ENCODE measurements around the gene AKT1. TPM values are rescaled to one million over a fixed set of nuclear protein-coding genes. Genes with fewer than 3 reads are reported as not detected.

AKT1 gene
- total RNA-seq, 4 donors from 2014 or later: 134 to 283 (median 143) TPM

- TF ChIP-seq POLR2AphosphoS5 (IDR thresholded peaks at IDR 0.05): no peak
- no peak for TF ChIP-seq POLR2A (IDR thresholded peaks at IDR 0.05)
- no peak for TF ChIP-seq EP300 (IDR thresholded peaks at IDR 0.05)
- TF ChIP-seq CTCF (IDR thresholded peaks at IDR 0.05): no peak
- no peak for ATAC-seq
- WGBS, 2 donors (ENCODE audit: low coverage in 1 of 2): 40 to 66% methylated on average over 1 to 7 of the region's 34 CpGs
- Histone ChIP-seq H3K4me3 (no peak overlapping the region), H3K27ac (no peak overlapping the region), H3K9me3 (no peaks in the 10 kb centered on the region), H3K27me3 (no peaks in the 10 kb centered on the region), H3K4me1 (peaks cover 0 to 13% (median 8%) of the 10 kb centered on the region in 3 donors), H3K36me3 (peaks cover 0 to 76% of the 10 kb centered on the region in 2 donors)
These were observed 23.4 kb downstream of the AKT1 start for GRCh38 chr14:104771918-104772706.

- Histone ChIP-seq H3K9me3 (no peaks in the 10 kb centered on the region), H3K27ac (no peak overlapping the region), H3K4me3 (no peak overlapping the region), H3K4me1 (peaks cover 0 to 13% (median 8%) of the 10 kb centered on the region in 3 donors), H3K36me3 (peaks cover 0 to 69% of the 10 kb centered on the region in 2 donors), H3K27me3 (no peaks in the 10 kb centered on the region)
- 100% methylated on average over 1 of the region's 4 CpGs; no CpG with 5 or more reads in 1 of the 2 donors for WGBS, 2 donors (ENCODE audit: low coverage in 1 of 2)
- TF ChIP-seq CTCF (IDR thresholded peaks at IDR 0.05) (no peak), EP300 (IDR thresholded peaks at IDR 0.05) (no peak)
- no peak for ATAC-seq
These were observed 24.2 kb downstream of the AKT1 start for GRCh38 chr14:104771374-104771773.

- H3K36me3 ChIP-seq: peaks cover 0 to 64% of the 10 kb centered on the region in 2 donors
These were observed 24.7 kb downstream of the AKT1 start for GRCh38 chr14:104770851-104771272.

GRCh38 chr14:104770072-104770579, 25.4 kb downstream of the AKT1 start:
- Histone ChIP-seq H3K4me1 (peaks cover 0 to 13% (median 8%) of the 10 kb centered on the region in 3 donors), H3K36me3 (peaks cover 0 to 56% of the 10 kb centered on the region in 2 donors), H3K27me3 (no peaks in the 10 kb centered on the region), H3K27ac (no peak overlapping the region), H3K9me3 (no peaks in the 10 kb centered on the region), H3K4me3 (no peak overlapping the region)
- 91% methylated on average over 4 of the region's 24 CpGs; no CpG with 5 or more reads in 1 of the 2 donors for WGBS, 2 donors (ENCODE audit: low coverage in 1 of 2)
- TF ChIP-seq POLR2AphosphoS5 (IDR thresholded peaks at IDR 0.05) (no peak), POLR2A (IDR thresholded peaks at IDR 0.05) (no peak), CTCF (IDR thresholded peaks at IDR 0.05) (no peak), EP300 (IDR thresholded peaks at IDR 0.05) (no peak)
- no peak for ATAC-seq

More at GRCh38 chr14:104770851-104771272, 24.7 kb downstream of the AKT1 start:
- peak in 3 of 4 experiments; percentile 14 to 32 (median 26) for TF ChIP-seq CTCF (IDR thresholded peaks at IDR 0.05)
- no peak for TF ChIP-seq EP300 (IDR thresholded peaks at IDR 0.05)
- no peaks in the 10 kb centered on the region for H3K9me3 ChIP-seq
- H3K4me1 ChIP-seq: peaks cover 0 to 13% (median 8%) of the 10 kb centered on the region in 3 donors
- 80% methylated on average over 2 of the region's 5 CpGs; no CpG with 5 or more reads in 1 of the 2 donors for WGBS, 2 donors (ENCODE audit: low coverage in 1 of 2)
- ATAC-seq: no peak
- no peaks in the 10 kb centered on the region for H3K27me3 ChIP-seq
- no peak overlapping the region for H3K27ac ChIP-seq
- H3K4me3 ChIP-seq: no peak overlapping the region

All from gastroesophageal sphincter (tissue), 4 donors.